ENCODE measurements around the gene FGD4.

DNA sequence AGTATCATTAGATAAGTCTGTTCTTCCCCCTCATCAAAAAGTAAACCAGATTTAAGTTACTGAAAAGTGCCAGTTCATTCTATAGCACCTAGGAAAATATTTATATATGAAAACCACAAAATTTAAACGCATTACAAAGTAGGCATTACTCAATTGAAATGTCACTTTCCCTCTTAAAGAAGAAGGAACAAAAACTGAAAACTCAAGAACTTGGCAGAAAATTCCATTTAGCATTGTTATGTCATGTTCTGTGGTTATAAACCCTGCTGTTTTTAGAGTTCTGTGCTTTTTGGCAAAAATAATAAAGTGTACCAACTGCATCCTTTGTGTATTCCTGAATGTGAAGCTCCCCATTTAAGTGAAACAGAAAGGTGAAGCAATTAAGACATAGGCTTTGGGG lies 3.6 kb downstream of the FGD4 start:
- TF ChIP-seq, protein P1, sequence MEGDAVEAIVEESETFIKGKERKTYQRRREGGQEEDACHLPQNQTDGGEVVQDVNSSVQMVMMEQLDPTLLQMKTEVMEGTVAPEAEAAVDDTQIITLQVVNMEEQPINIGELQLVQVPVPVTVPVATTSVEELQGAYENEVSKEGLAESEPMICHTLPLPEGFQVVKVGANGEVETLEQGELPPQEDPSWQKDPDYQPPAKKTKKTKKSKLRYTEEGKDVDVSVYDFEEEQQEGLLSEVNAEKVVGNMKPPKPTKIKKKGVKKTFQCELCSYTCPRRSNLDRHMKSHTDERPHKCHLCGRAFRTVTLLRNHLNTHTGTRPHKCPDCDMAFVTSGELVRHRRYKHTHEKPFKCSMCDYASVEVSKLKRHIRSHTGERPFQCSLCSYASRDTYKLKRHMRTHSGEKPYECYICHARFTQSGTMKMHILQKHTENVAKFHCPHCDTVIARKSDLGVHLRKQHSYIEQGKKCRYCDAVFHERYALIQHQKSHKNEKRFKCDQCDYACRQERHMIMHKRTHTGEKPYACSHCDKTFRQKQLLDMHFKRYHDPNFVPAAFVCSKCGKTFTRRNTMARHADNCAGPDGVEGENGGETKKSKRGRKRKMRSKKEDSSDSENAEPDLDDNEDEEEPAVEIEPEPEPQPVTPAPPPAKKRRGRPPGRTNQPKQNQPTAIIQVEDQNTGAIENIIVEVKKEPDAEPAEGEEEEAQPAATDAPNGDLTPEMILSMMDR (IDR thresholded peaks at IDR 0.05): no peak
- no peak for TF ChIP-seq ZFX (IDR thresholded peaks at IDR 0.05; ENCODE audit: borderline replicate concordance)

Measured in 22Rv1 (cell line).